Stimulated activated CD8-positive, alpha-beta memory T cell treated with anti-CD3 and anti-CD28 coated beads, Interleukin-15, amount 100 ng/mL, for 1 hour (primary cell): ENCODE results near the gene FGF19.

Experiments used
- DNase-seq: peaks from one replicate; pipeline ENCODE4 v3.0.0-alpha.2; 2020; ENCODE audit warnings: low read depth

Gene FGF19, protein sequence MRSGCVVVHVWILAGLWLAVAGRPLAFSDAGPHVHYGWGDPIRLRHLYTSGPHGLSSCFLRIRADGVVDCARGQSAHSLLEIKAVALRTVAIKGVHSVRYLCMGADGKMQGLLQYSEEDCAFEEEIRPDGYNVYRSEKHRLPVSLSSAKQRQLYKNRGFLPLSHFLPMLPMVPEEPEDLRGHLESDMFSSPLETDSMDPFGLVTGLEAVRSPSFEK

DNA sequence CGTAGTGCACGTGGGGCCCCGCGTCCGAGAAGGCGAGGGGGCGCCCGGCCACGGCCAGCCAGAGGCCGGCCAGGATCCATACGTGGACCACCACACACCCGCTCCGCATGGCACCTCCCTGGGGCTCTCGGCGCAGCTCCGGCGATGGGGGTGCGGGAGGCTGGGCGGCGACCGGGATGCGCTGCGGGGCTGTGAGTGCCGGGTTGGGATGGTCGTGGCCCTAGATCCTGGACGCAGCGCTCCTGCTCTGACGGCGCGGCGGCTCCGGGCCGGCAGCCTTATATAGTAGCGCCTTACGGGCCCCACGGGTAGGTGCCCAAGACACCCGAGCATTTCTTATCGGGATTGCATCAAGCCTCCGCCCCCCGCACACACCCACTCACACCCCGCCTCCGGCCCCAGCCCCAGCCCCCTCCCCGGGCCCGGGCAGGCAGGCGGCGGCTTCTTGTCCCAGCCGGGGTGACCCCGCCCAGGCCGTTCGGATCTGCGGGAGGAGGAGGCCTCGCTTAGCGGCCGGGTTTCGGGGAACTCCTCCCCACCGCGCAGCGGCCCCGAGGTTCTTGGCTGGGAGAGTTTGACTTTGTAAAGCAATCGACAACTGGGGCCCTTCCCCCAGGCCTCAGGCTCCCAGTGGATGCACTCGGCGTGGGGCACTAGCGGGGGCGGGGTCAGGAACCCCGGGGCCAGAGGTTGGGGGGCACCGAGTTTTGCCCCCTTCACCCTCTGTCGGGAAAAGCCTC is at the start of gene FGF19:
Gene FGF19, minus strand, starts transcription at position 255 of the 740 bp plus-strand sequence. Its CDS starts 146 bp downstream, at position 109.
- no peak for DNase-seq

DNA sequence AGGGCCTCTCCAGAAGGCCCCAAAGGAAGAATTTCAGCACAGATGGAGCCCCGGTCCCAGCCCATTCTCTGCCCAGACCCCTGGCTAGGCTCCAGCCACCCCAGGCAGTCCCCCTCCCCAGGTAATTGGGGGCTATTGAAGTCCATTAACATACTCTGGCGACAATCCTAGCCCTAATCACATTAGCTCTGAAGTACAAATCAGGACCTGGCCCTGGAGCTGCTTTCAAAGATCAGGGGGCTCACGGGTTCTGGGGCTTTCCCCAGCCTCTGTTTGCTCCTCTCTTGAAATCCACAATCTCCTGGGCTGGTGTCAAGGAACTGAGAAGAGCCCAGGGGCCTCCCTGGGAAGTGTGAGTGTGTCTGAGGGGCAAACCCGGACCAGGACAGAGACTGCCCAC is 49.1 kb upstream of the FGF19 start:
- no peak for DNase-seq

DNA sequence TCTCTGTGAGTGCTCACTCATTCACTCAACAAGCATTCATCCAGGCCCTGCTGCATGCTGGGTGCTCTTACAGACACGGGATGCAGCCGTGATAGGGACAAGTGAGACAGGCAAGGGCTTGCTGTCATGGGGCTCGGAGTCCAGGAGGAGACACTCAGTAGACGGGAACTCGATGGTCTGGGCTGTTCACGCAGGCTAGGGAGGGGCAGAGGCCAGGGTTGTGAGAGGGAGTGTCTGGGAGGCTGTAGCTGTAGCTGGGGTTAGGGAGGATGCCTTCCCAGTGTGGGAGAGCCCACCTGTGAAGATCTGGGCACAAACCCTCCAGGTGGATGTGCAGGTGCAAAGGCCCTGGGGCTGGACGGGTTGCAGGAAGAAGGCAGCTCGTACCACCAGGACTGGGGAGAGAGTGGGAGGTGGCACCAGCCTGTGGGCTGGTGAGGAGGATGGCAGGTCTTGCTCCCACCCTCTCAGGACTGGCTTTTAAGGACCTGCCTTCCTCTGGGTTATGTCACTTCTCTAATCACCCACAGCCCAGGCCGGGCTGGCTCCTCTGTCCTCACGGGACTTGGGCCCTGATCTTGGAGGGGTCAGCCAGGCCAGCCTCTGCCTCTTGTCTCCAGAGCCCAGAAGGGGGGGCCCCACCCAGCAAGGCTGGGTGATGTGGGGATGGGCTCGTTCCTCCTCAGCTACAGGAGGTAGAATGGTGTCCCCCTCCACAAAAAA is 47.2 kb upstream of the FGF19 start:
- DNase-seq = no peak

DNA sequence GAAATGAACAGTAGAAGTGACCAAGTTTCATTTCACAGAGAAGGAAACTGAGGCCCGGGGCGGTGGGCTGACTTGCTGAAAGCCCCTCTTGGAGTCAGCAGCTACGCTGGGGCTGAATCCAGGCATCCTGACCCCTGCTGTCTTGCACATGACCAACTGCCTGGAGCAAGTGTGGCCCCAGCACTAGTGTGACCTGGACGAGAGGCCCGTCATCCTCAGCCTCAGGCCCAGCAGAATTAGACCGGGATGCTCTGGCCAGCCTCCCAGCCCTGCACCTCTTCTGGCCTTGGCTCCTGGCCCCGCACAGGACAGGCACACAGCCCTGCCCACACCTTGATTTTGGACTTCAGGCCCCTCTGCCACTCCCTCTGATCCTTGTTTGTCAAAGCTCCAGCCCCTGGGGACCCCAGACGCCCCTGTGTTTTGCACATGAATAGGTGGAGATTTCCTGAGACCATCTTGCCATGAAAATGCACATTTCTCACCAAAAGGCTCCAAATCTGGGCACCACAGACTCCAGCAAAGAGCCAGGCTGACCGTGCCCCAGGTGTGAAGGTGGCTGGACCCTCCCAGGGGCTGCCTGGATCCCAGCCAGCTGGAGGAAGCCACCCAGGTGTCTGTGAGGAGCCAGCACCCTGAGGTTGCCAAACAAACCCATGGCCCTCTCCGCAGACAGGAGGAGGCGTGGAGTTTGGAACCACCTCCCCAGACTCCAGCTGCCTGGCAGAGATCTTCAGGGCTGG is 46.5 kb upstream of the FGF19 start:
- DNase-seq = no peak

DNA sequence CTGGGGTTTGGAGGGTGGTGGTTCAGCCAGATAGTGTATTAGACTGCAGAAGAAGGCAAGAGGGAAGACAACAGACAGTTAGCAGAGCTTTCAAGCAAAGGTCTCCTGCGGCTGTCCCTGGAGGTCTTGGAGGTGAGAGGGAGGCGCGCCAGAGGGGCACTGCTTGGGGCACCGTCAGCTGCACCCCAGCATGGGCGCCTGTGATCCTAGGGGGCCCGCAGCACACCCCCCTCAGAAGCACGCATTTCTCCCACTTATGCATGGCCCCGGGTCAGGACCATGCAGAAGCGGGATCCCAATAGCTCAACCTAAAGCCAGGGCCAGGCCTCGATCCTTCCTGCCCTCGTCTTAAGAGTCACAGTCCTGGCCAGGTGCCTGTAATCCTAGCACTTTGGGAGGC is 44.8 kb upstream of the FGF19 start:
- DNase-seq = no peak

DNA sequence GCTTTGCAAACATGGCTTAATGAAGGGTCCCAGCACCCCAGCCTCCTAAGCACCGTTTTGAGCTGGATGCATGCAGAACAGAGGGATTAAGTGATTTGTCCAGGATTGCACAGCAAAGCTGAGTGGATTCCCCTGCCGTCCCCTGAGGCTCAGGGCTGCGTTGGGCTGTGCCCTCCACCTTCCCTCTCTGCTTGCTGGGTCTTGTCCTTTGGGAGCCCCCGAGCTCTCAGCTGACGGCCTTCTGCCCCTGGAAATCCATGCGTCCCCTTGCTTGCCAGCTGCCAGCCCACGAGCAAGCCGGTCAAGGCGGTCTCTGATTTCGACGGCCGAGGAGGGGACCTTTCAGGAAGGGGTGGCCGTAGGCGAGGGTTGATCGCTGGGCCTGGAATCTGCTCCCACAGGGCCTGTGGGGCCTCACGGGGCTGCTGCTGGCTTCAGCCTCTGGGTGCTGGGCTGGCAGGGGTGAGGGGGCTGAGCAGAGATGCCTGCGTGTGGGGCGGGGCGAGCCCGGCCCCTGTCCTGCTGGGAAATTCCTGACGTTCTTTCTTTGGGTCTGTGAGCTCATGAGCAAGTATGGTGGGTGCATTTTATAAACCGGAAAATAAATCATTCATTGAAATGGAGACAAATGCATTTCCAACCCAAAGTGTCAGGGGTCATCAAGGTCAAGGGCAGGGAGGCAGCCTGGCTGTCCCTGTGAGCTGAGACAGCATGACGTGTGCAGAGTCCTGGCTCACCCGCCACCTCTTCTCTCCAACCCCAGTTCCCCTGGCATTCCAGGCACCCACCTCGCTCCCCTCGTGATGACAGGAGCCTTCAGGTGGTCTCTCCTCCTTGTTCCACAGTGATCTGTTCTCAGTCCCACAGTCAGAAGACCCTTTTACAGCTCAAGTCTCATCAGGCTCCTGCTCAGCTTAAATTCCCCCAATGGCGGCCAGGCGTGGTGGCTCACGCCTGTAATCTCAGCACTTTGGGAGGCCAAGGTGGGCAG is 43.2 kb upstream of the FGF19 start:
- DNase-seq = no peak

DNA sequence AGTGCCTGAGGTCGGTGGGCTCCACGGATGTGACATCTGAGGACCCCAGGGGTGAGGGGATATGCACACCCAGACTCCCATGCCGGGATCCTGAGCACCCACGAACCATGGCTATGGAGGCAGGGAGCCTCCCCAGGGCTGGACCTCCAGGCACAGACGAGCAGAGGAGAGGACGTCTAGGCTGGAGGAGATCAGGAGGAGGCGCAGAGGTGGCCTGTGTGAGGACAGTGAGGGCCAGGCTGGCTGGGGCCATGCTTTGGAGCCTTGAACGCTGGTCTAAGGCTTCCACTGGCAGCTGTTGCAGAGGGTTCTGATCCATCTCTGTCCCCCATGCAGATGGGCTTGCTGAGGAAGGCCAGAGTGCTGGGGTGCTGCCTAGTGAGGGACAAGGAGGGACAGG is 42.3 kb upstream of the FGF19 start:
- DNase-seq = no peak

DNA sequence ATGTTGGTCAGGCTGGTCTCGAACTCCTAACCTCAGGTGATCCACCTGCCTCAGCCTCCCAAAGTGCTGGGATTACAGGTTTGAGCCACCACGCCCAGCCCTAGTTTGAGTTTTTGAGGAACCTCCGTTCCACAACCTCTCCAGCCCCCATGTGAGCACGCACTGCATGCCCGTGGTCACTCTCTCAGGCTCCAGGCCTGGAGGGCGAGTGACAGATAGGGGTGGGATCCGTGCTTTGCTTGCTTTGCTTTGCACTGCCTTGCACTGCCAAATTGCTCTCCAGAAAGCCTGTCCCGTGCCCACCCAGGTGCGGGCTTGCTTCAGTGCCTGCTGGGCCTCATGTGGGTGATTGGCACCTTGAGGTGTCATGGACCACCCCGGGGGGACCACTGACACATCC is 41.4 kb upstream of the FGF19 start:
- no peak for DNase-seq

DNA sequence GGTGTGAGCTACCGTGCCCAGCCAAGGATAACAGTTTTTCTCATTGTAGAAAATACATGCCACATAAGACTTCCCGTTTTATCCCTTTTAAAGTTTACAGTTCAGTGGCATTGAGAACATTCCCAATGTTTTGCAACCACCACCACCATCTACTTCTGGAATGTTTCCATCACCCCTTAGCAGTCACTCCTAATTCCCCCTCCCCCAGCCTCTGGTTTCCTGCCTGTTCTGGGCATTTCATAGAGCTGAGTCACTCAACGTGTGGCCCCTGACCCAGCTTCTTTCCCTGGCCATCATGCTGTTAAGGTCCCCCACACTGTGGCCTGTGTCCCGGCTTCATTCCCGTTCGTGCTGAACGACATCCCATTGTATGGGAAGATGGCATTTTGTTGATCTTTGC is 40.6 kb upstream of the FGF19 start:
- no peak for DNase-seq

DNA sequence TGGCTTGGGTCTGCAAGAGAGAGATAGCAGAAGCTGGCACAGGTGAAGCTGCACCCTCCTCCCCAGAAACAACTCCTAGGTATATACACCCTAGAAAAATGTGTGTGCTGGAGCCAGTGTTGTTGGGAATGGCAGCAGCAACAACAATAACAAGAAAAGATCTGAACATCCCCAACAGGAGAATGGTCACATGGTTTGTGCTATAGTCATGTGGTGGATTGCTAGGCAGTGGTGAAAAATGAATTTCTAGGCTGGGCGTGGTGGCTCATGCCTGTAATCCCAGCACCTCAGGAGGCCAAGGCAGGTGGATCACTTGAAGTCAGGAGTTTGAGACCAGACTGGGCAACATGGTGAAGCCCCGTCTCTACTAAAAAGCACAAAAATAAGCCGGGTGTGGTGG is 31.0 kb upstream of the FGF19 start:
- no peak for DNase-seq

DNA sequence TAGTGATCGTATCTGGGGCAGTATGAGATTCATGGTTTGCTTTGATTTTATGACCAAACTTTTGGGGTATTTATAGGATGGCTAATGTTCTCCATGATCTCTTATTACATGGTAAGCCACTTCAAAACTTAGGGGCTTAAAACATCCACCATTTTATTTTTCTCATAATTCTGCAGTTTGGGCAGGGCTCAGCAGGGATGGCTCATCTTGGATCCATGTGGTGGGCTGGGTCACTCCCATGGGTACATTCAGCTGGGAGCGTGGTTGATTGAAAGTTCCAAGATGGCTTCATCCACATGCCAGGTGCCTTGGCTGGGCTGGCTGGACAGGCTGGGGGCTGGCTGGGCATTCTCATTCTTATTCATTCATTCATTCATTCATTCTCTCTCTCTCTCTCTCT is 30.5 kb upstream of the FGF19 start:
- DNase-seq = no peak

DNA sequence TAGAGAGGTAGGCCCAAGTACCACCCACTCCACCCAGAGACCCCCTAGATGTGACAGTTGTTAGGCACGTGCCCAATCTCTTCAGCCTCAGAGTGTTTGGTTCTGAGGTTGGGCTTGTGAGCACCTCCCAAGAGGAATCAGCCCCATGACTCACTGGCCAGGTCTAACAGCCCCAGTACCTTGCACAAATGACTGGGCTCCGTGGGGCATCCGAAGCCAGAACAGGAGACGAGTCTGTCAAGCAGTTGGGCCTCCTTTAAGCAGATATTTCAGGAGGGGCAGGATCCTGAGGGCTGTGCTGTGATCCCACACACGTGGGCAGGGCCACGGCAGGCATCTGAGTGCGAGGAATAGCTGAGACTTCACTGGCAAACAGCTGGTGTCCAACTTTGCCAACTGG is 29.1 kb upstream of the FGF19 start:
- no peak for DNase-seq

DNA sequence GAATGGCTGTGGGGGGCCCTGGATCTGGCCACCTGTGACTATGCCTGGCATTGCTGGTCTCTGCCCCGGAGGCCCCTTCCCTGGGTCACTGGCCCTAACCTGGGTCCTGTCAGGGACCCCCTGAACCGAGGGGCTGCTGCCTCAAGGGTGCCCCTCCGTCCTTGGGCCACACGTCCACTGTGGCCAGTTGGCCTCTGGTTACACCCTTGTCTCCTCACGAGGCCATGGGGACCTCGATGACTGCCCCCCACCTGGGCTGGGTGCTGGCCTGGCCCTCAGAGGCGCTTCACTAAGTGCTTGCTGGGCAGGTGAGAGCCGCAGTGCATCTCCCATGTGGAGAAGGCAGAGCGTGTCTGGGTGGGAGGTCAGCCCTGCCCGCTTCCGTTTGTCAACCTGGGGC is 27.3 kb upstream of the FGF19 start:
- no peak for DNase-seq

DNA sequence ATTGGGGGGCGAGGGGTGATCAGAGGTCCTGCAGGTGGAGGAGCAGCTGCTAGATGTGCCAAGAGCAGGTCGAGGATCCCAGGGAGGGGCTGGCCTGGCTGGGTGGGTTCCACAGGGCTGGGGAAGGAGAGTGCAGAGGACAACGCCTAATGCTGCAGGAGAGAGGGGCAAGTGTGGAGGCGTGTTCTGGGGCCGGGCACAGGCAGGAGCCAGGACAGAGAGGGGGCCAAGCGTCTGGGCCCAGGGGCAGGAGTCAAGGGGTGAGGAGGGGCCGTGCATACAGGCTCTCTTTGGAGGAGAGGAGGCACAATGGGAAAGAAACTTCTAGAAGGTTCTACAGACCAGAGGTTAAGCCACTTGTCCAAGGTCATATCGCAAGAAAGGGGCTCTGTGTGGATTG is 26.7 kb upstream of the FGF19 start:
- no peak for DNase-seq

DNA sequence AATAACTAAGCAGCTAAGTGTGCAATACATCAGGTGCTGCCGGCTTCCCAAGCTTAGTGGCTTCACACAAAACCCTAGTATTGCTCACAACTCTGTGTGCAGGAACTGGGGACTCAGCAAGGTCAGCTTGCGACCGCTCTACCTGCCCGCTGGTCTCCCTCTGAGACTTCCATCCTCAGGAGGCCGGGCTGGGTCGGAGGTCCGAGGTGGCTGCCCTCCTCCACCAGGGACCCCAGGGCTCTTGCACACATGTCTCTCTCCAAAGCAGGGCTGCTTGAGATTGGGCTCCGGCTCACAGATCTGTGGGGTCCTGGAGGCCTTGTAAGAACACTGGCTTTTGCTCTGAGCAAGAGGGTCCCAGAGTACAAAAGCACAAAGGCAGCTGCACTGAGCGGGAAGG is 25.4 kb upstream of the FGF19 start:
- no peak for DNase-seq

DNA sequence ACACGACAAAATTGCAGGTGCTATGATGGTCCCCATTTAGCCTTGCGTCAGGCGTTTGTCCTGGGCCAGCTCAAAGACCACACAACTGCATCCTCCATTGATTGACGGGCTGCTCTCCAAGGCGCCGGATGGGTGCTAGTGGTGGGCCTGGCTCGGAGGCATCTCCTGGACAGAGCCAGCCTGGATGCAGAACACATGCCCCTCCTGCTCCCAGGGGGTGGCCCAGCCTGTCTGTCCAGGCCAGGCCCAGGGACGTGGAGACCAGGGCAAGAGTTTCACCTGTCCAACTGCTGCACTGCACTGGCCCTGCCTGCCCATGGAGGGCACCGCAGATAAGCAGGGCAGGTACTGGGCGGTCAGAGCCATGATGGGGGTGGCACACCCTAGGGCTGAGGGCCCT is 23.4 kb upstream of the FGF19 start:
- DNase-seq = no peak

DNA sequence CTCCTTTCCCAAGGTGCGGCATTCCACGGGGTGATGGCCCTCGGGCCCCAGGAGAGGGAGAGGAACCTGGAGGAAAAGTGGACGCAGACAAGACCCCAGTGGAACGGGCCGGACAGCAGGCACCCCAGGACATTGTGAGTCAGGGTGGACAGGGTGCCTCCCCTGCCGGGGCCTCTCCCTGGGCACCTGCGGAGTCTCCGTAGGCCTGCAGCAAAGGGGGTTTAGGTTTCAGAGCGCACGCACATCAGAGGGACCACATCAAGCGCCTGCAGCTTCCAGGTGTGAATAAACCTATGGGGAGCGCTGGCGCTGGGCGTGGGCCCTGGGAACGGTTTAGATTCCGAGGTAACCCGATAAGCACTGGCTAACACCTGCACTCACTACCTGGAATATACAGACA is 22.7 kb upstream of the FGF19 start:
- DNase-seq = no peak

DNA sequence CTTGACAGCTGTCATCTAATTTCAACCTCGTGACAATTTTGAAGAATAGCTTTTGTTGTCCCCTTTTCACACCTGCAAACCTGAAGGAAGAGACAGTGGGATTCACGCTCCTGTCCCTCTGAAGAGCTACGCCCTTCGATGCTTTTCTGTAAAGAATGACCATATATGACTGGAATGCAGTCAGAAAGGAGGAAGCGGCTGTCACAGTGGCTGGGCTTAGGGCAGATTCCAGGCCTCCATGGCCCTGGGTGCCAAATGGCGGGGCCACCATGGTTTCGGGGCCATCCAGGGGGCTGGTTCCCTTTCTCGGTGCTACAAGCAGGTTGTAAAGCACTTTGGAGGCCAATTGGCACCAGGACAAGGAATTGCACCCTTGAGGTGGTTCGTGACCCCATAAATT is 22.2 kb upstream of the FGF19 start:
- no peak for DNase-seq

DNA sequence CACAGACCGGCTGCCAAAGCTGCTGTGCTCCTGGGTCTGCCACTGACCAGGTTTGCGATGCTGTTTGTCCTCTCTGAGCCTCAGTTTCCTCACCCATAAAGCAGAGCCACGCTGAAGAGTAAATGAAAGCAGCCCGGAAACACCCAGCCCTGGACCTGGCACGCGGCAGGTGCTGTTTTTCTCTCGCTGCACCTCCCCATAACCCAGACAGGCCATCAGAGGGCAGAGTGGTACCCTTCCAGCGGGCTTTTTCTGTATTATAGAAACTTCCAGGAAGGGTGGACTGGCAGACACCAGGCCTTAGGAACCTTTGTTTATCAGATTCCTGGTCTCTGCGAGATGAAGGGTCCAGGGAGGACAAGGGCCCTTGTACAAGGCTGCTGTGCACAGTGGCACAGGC is 17.9 kb upstream of the FGF19 start:
- DNase-seq = no peak

DNA sequence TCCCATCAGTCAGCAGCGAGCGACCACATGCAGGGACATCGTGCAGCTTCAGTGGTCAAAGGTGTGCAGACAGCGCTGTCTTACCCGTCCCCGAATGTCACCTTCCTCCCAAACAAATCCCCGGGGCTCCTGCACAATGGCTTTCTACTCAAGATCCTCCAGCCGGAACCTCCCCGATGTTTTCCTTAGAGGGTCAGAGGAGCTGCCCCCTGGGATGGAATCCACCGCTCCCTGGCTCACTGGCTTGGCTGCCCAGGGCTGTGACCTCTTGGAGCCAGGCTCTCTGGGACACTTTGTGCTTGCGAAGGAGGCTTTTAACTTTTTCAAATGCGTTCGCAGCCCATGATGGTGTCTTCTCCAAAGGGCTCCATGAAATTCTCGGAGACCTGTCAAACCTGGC is 17.3 kb upstream of the FGF19 start:
- no peak for DNase-seq

DNA sequence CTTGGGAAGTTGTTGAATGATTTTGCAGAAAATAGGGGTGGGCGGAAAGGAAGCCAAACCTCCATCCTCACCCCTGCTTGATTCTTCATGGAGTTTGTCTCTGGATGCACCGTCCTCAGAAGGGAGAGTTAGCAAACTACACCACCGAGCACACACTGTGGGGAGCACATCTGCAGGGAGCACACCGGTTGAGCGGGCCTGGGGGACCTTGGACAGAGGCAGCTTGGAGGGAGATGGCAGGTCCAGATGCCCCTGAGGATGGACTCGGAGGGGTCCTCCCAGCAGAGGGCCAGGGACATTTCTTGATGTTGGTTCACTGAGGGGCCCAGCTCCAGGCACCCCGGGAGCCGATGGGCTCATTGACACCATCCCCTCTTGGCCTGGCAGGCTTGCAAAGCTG is 15.1 kb upstream of the FGF19 start:
- DNase-seq = no peak

DNA sequence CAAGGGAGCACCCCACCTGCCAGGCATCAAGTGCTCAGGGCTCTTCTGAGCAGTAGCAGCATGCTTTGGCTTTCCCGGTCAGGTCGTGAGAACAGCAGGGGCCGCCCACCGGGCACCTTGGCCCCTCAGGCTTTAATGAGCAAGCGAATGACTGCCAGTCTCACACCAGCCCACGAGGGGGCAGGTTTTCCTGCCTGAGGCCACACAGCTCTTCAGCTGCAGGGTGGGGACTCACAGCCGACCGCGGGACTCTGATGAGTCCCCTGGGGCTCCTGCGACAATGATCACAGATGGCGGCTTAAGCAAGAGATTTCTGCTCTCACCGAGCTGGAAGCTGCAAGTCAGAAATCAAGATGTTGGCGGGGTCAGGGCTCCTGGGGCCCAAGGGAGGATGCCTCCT is 14.3 kb upstream of the FGF19 start:
- DNase-seq = no peak
